HepG2 (cell line): ENCODE data around the gene ARL15. TPM values are rescaled to one million over a fixed set of nuclear protein-coding genes. Genes with fewer than 3 reads are reported as not detected.

ENCODE experiments used
- ATAC-seq: fragments of 200-7000 bp; cut with Tn5 transposase; 3 replicates; pipeline ENCODE4 v1.9.1; 2020; ENCODE audit warnings: mild to moderate bottlenecking, moderate library complexity
- BruUV-seq: library from RNA; stranded (reverse); fragments of 400-500 nt; replicated peaks from 2 replicates; lab custom pipeline; 2021; lab: Mats Ljungman, UMichigan
- CTCF ChIA-PET: fragments of 300-600 bp; formaldehyde crosslinking; extraction: SDS; loops from one replicate; lab custom pipeline; 2021; ENCODE audit warnings: low total read pairs, inconsistent platforms, low intra/inter-chr PET ratio; lab: Yijun Ruan, JAX
- POLR2A ChIA-PET: fragments of 350-600 bp; sonication (Branson Sonifier 250); formaldehyde crosslinking; loops from one replicate; lab custom pipeline; 2020; ENCODE audit warnings: antibody characterized with exemption, inconsistent platforms; lab: Yijun Ruan, JAX
- DNase-seq: peaks from one replicate; pipeline ENCODE4 v3.0.0-alpha.2; 2015; ENCODE audit warnings: low spot score
- FAIRE-seq: peaks from 3 replicates; lab custom pipeline; 2011; peaks lifted over from hg19 to GRCh38; lab: Jason Lieb, UNC
- H2AFZ ChIP-seq: one replicate; pipeline ENCODE4 v1.6.1; 2011; ENCODE audit warnings: low read length, inconsistent platforms
- H3K27ac ChIP-seq: fragments of 300-600 bp; 3 replicates; pipeline ENCODE4 v1.8.0; 2011; ENCODE audit warnings: mixed run types, mild to moderate bottlenecking, mixed read lengths, low read length, inconsistent platforms; ENCODE audit not compliant: insufficient read depth; ENCODE audit errors: extremely low read length
- H3K27me3 ChIP-seq, 2 experiments: fragments of 200-600 bp in 1 of 2; 2 replicates in 1 of 2; 3 replicates in 1 of 2; pipeline versions ENCODE4 v1.6.0 to v1.8.0; 2011; ENCODE audit warnings: low read length in 2 of 2, mild to moderate bottlenecking in 2 of 2, moderate library complexity in 2 of 2, inconsistent platforms in 1 of 2; ENCODE audit not compliant: insufficient read depth in 2 of 2, control insufficient read depth in 1 of 2
- H3K36me3 ChIP-seq, 2 experiments: fragments of 200-600 bp in 1 of 2; replicated peaks in 1 of 2; 2 replicates in 1 of 2; 3 replicates in 1 of 2; pipeline versions ENCODE4 v1.5.1 to v1.8.0; 2011; ENCODE audit warnings: low read length in 2 of 2, inconsistent platforms in 1 of 2; ENCODE audit not compliant: insufficient read depth in 2 of 2, control insufficient read depth in 1 of 2
- H3K4me1 ChIP-seq: 2 replicates; pipeline ENCODE4 v1.5.1; 2012; ENCODE audit warnings: low read length, inconsistent platforms; ENCODE audit not compliant: insufficient read depth
- H3K4me2 ChIP-seq: 2 replicates; pipeline ENCODE4 v1.6.0; 2011; ENCODE audit warnings: low read depth, low read length, inconsistent platforms
- H3K4me3 ChIP-seq, 3 experiments: fragments of 200-600 bp in 1 of 3; sonication (generic), shearing (Covaris generic) in 1 of 3; replicated peaks in 1 of 3; 2 replicates each; pipeline ENCODE4 v1.5.1; 2011 to 2016; ENCODE audit warnings: low read length in 3 of 3, inconsistent platforms in 2 of 3, low read depth in 2 of 3, mild to moderate bottlenecking in 2 of 3, control low read depth in 1 of 3, mixed read lengths in 1 of 3; ENCODE audit not compliant: insufficient read depth in 1 of 3
- H3K79me2 ChIP-seq: one replicate; pipeline ENCODE4 v1.6.1; 2011; ENCODE audit warnings: low read length, inconsistent platforms; ENCODE audit not compliant: insufficient read depth
- H3K9ac ChIP-seq: 2 replicates; pipeline ENCODE4 v1.6.0; 2011; ENCODE audit warnings: mild to moderate bottlenecking, low read depth, low read length, inconsistent platforms; ENCODE audit not compliant: insufficient read depth
- H3K9me3 ChIP-seq: 2 replicates; pipeline ENCODE4 v1.5.1; 2012; ENCODE audit warnings: mild to moderate bottlenecking, low read length
- H4K20me1 ChIP-seq: 2 replicates; pipeline ENCODE4 v1.6.0; 2011; ENCODE audit warnings: inconsistent platforms, mild to moderate bottlenecking, low read length, moderate library complexity; ENCODE audit not compliant: insufficient read depth
- ARHGAP35 ChIP-seq: sonication (generic); formaldehyde crosslinking; IDR thresholded peaks from 2 replicates; pipeline ENCODE4 v1.9.0; 2022; ENCODE audit warnings: mild to moderate bottlenecking, inconsistent platforms, moderate library complexity, missing genetic modification reagents, borderline replicate concordance
- CAMTA2 ChIP-seq: sonication (generic); formaldehyde crosslinking; IDR thresholded peaks from 2 replicates; pipeline ENCODE4 v1.4.0; 2020; ENCODE audit warnings: mild to moderate bottlenecking, missing genetic modification reagents, borderline replicate concordance
- FOSL1 ChIP-seq: sonication (generic); formaldehyde crosslinking; IDR thresholded peaks from 2 replicates; pipeline ENCODE4 v1.9.0; 2021; ENCODE audit warnings: missing genetic modification reagents, borderline replicate concordance
- HCFC1 ChIP-seq: fragments of 150-350 bp; IDR thresholded peaks from 2 replicates; pipeline ENCODE4 v1.6.1; 2014; ENCODE audit warnings: low read depth, low read length
- MED8 ChIP-seq: sonication (generic); formaldehyde crosslinking; IDR thresholded peaks from 2 replicates; pipeline ENCODE4 v1.8.1; 2023; ENCODE audit warnings: mild to moderate bottlenecking, missing genetic modification reagents; ENCODE audit not compliant: insufficient replicate concordance
- NCOA1 ChIP-seq: sonication (generic); formaldehyde crosslinking; IDR thresholded peaks from 2 replicates; pipeline ENCODE4 v1.9.0; 2021; ENCODE audit warnings: missing genetic modification reagents
- NFYB ChIP-seq: sonication (generic); formaldehyde crosslinking; IDR thresholded peaks from 2 replicates; pipeline ENCODE4 v1.4.0; 2020; ENCODE audit warnings: missing genetic modification reagents
- RBFOX2 ChIP-seq: fragments of 200-400 bp; formaldehyde crosslinking; IDR thresholded peaks from 2 replicates; pipeline ENCODE4 v1.6.1; 2017; ENCODE audit warnings: low read depth, mild to moderate bottlenecking, low read length
- YY1 ChIP-seq: IDR thresholded peaks from 2 replicates; pipeline ENCODE4 v1.6.1; 2011; ENCODE audit warnings: low read length, low read depth, moderate library complexity, mild to moderate bottlenecking; ENCODE audit not compliant: insufficient read depth, insufficient replicate concordance
- ZBTB1 ChIP-seq: sonication (generic); formaldehyde crosslinking; IDR thresholded peaks from 2 replicates; pipeline ENCODE4 v1.4.0; 2020; ENCODE audit warnings: missing genetic modification reagents, borderline replicate concordance
- ZNF3 ChIP-seq: IDR thresholded peaks from 2 replicates; pipeline ENCODE4 v1.7.0; 2017; ENCODE audit warnings: inconsistent platforms
- ZNF543 ChIP-seq: sonication (generic); formaldehyde crosslinking; IDR thresholded peaks from 2 replicates; pipeline ENCODE4 v1.4.0; 2020; ENCODE audit warnings: mild to moderate bottlenecking, missing genetic modification reagents
- WGBS: methylation state at CpG from one replicate; pipeline ENCODE4 v1.1.6; 2017; ENCODE audit warnings: low lambda C conversion rate; 5-methylcytosine and 5-hydroxymethylcytosine counted together
- in situ Hi-C: cut with HindIII; loops from 2 replicates; pipeline ENCODE4 v1.10.0; 2017; ENCODE audit warnings: low pct_unique_long_range_greater_than_20kb; ENCODE audit not compliant: extremely low pct_ligation_motif_present
- intact Hi-C: fragments of 100-400 bp; cut with micrococcal nuclease; formaldehyde crosslinking; loops from one replicate; pipeline ENCODE4 v1.10.0; 2022; ENCODE audit not compliant: unreplicated experiment
- polyA plus RNA-seq, 8 experiments: library from polyadenylated mRNA; depleted of rRNA in 3 of 8; stranded (reverse) in 7 of 8; unstranded in 1 of 8; fragments of >200 nt; fragmentation: Illumina TruSeq in 4 of 8; extraction: Trizol in 4 of 8; gene quantifications; 2 replicates each; pipeline versions ENCODE4 v1.2.1 to v1.2.3, GENCODE V29; 2011 to 2016; ENCODE audit warnings: low read depth in 4 of 8, missing spikeins in 1 of 8, mixed read lengths in 1 of 8; ENCODE audit not compliant: insufficient read depth in 1 of 8
- total RNA-seq, 5 experiments: library from RNA; depleted of rRNA; stranded (reverse); fragments of >200 nt; fragmentation: Illumina TruSeq; extraction: Trizol; gene quantifications; 2 replicates each; pipeline ENCODE4 v1.2.3, GENCODE V29; 2016; ENCODE audit warnings: low read depth in 1 of 5
- TF ChIP-seq, protein P1 (sequence below): sonication (generic); formaldehyde crosslinking; IDR thresholded peaks from 2 replicates; pipeline ENCODE4 v1.9.0; 2021; ENCODE audit warnings: missing genetic modification reagents, mild to moderate bottlenecking, borderline replicate concordance
- TF ChIP-seq, protein P2 (sequence below): sonication (generic); formaldehyde crosslinking; IDR thresholded peaks from 2 replicates; pipeline ENCODE4 v1.5.0; 2020; ENCODE audit warnings: missing genetic modification reagents
- TF ChIP-seq, protein P3 (sequence below): sonication (generic); formaldehyde crosslinking; IDR thresholded peaks from 2 replicates; pipeline ENCODE4 v1.4.0; 2020; ENCODE audit warnings: missing genetic modification reagents, borderline replicate concordance

Gene ARL15
- total and polyA plus RNA-seq, 2 of the 13 experiments (the other 11 are each of a cell fraction or from before 2014, with no cell fraction given): 2.5 to 7.7 TPM

DNA sequence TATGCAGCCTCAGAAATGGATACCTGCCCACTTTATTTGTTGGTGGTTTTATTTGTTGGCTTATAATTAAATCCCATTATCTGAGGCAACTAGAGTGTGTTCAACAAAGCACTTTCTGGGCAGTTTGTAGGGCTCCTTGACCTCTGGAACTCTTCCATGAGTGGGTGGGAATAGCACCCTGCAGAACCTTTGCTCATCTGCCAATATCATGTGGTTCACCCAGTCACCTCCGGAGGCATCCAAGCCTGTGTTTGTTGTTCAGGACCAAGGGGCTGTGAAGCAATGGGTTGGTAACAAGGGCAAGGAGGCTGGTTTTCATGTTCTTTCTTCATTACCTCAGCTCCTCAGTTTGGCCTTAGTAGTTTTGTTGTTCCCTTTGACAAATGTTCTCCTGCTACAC, 436.0 kb downstream of the ARL15 start:
- no peaks in the 10 kb centered on the region for H3K9me3 ChIP-seq
- H3K4me3 ChIP-seq: no peak overlapping the region
- WGBS: 0% methylated on average over 1 of the region's 1 CpG
- intact Hi-C loops: loop anchor here (5.0 kb wide), 1 partner anchor 397 kb away; no protein-coding TSS in a partner anchor
- no TSS peak for BruUV-seq
- no peak overlapping the region for H3K27ac ChIP-seq
- H3K4me1 ChIP-seq: peaks cover 12% of the 10 kb centered on the region
- H3K27me3 ChIP-seq: no peaks in the 10 kb centered on the region
- in situ Hi-C loops: no loop called here
- DNase-seq (no peak), FAIRE-seq (no peak), ATAC-seq (peak; percentile 91)
- no peaks in the 10 kb centered on the region for H3K79me2 ChIP-seq
- H4K20me1 ChIP-seq: no peaks in the 10 kb centered on the region
- no peak overlapping the region for H3K9ac ChIP-seq
- H3K36me3 ChIP-seq: no peaks in the 10 kb centered on the region
- no peak for TF ChIP-seq NFYB (CRISPR knock-in tag)
- TF ChIP-seq ZNF3: no peak
- TF ChIP-seq ARHGAP35: no peak
- TF ChIP-seq YY1: no peak
- no peak for TF ChIP-seq FOSL1
- TF ChIP-seq ZBTB1 (CRISPR knock-in tag): no peak
- no peak for TF ChIP-seq RBFOX2
- TF ChIP-seq, protein P1, sequence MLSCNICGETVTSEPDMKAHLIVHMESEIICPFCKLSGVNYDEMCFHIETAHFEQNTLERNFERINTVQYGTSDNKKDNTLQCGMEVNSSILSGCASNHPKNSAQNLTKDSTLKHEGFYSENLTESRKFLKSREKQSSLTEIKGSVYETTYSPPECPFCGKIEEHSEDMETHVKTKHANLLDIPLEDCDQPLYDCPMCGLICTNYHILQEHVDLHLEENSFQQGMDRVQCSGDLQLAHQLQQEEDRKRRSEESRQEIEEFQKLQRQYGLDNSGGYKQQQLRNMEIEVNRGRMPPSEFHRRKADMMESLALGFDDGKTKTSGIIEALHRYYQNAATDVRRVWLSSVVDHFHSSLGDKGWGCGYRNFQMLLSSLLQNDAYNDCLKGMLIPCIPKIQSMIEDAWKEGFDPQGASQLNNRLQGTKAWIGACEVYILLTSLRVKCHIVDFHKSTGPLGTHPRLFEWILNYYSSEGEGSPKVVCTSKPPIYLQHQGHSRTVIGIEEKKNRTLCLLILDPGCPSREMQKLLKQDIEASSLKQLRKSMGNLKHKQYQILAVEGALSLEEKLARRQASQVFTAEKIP (CRISPR knock-in tag): no peak
- no peak for TF ChIP-seq ZNF543 (CRISPR knock-in tag)
- TF ChIP-seq, protein P2, sequence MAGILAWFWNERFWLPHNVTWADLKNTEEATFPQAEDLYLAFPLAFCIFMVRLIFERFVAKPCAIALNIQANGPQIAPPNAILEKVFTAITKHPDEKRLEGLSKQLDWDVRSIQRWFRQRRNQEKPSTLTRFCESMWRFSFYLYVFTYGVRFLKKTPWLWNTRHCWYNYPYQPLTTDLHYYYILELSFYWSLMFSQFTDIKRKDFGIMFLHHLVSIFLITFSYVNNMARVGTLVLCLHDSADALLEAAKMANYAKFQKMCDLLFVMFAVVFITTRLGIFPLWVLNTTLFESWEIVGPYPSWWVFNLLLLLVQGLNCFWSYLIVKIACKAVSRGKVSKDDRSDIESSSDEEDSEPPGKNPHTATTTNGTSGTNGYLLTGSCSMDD: no peak
- no peak for TF ChIP-seq CAMTA2 (CRISPR knock-in tag)
- TF ChIP-seq, protein P3, sequence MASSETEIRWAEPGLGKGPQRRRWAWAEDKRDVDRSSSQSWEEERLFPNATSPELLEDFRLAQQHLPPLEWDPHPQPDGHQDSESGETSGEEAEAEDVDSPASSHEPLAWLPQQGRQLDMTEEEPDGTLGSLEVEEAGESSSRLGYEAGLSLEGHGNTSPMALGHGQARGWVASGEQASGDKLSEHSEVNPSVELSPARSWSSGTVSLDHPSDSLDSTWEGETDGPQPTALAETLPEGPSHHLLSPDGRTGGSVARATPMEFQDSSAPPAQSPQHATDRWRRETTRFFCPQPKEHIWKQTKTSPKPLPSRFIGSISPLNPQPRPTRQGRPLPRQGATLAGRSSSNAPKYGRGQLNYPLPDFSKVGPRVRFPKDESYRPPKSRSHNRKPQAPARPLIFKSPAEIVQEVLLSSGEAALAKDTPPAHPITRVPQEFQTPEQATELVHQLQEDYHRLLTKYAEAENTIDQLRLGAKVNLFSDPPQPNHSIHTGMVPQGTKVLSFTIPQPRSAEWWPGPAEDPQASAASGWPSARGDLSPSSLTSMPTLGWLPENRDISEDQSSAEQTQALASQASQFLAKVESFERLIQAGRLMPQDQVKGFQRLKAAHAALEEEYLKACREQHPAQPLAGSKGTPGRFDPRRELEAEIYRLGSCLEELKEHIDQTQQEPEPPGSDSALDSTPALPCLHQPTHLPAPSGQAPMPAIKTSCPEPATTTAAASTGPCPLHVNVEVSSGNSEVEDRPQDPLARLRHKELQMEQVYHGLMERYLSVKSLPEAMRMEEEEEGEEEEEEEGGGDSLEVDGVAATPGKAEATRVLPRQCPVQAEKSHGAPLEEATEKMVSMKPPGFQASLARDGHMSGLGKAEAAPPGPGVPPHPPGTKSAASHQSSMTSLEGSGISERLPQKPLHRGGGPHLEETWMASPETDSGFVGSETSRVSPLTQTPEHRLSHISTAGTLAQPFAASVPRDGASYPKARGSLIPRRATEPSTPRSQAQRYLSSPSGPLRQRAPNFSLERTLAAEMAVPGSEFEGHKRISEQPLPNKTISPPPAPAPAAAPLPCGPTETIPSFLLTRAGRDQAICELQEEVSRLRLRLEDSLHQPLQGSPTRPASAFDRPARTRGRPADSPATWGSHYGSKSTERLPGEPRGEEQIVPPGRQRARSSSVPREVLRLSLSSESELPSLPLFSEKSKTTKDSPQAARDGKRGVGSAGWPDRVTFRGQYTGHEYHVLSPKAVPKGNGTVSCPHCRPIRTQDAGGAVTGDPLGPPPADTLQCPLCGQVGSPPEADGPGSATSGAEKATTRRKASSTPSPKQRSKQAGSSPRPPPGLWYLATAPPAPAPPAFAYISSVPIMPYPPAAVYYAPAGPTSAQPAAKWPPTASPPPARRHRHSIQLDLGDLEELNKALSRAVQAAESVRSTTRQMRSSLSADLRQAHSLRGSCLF: no peak
- TF ChIP-seq NCOA1 (CRISPR knock-in tag): no peak
- no peak for TF ChIP-seq HCFC1
- TF ChIP-seq MED8 (CRISPR knock-in tag): no peak
- POLR2A ChIA-PET: no interaction called here
- CTCF ChIA-PET: no interaction called here
- H3K4me2 ChIP-seq: no peak overlapping the region
- no peak overlapping the region for H2AFZ ChIP-seq
